Adrenal gland (tissue), 5 donors: Measurements from ENCODE around the gene INSR.

ENCODE experiments used
- CTCF ChIP-seq, 6 experiments: fragments of 450-650 bp in 4 of 6; fragments of 200-600 bp in 2 of 6; sonication (generic) in 1 of 6; IDR thresholded peaks; 1 replicate in 5 of 6; 2 replicates in 1 of 6; pipeline versions ENCODE4 v1.5.1 to v1.8.0; 2016 to 2021; ENCODE audit warnings: antibody characterized with exemption in 6 of 6, mild to moderate bottlenecking in 2 of 6, moderate library complexity in 1 of 6
- POLR2A ChIP-seq, 2 donors: fragments of 450-650 bp; IDR thresholded peaks; one replicate each; pipeline ENCODE4 v1.6.1; 2017; ENCODE audit warnings: antibody characterized with exemption in 2 of 2, mild to moderate bottlenecking in 2 of 2, moderate library complexity in 1 of 2
- donor health status: DM: no; HTN: no; CAD: no.

DNA sequence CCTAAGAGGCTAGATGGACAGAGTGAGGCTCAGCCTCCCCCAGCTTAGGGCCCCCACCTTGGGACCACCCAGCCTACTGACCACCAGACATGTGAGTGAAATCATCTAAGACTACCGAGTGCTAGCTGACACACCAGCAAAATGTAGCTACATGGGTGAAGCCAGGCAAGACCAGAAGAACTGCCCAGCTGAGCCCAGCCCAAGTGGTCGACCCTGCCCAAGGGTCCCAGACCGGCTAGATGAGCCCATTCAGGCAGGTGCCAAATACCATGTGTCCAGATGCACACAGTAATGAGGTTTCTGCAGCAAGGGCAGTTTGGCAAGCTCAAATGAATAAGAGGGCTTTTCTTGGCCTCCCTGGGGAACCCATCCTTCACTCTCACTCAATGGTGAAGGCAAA, 168.1 kb downstream of the INSR start:
- TF ChIP-seq CTCF (IDR thresholded peaks at IDR 0.05) (no peak), POLR2A (IDR thresholded peaks at IDR 0.05) (no peak)
